HG02885 (cell line): ENCODE data around the gene TRIM56.
"Not testable (repeated sequence)": the region's sequence is repeated elsewhere in the genome, so short reads cannot be mapped to it uniquely, and the experiment has no call there.

ENCODE experiments used
- ATAC-seq: cut with Tn5 transposase; IDR thresholded peaks from one replicate; pipeline ENCODE4 v1.9.1; 2021; ENCODE audit warnings: mild to moderate bottlenecking; ENCODE audit not compliant: unreplicated experiment, poor library complexity

Gene TRIM56

GRCh38 chr7:101109368-101109767, 24.1 kb downstream of the TRIM56 start:
- ATAC-seq, result no peak

- ATAC-seq, result no peak
Measured at GRCh38 chr7:101111261-101111660, 26.0 kb downstream of the TRIM56 start.

GRCh38 chr7:101112233-101112632, 27.0 kb downstream of the TRIM56 start:
- no peak for ATAC-seq

GRCh38 chr7:101113140-101113539, 27.9 kb downstream of the TRIM56 start:
- not testable (repeated sequence) for ATAC-seq

GRCh38 chr7:101113836-101114235, 28.6 kb downstream of the TRIM56 start:
- ATAC-seq, result no peak

GRCh38 chr7:101114492-101114891, 29.2 kb downstream of the TRIM56 start:
- ATAC-seq, result no peak

GRCh38 chr7:101115215-101115614, 29.9 kb downstream of the TRIM56 start:
- no peak for ATAC-seq

GRCh38 chr7:101116898-101117297, 31.6 kb downstream of the TRIM56 start:
- ATAC-seq, result no peak

GRCh38 chr7:101118856-101119255, 33.6 kb downstream of the TRIM56 start:
- ATAC-seq, result no peak

- ATAC-seq, result no peak
Measured at GRCh38 chr7:101119876-101120275, 34.6 kb downstream of the TRIM56 start.

GRCh38 chr7:101120315-101120714, 35.0 kb downstream of the TRIM56 start:
- no peak for ATAC-seq

- not testable (repeated sequence) for ATAC-seq
Measured at GRCh38 chr7:101121631-101121990, 36.3 kb downstream of the TRIM56 start.

- ATAC-seq, result no peak
Measured at GRCh38 chr7:101121991-101122932, 37.0 kb downstream of the TRIM56 start.

- ATAC-seq, result no peak
Measured at GRCh38 chr7:101122933-101123702, 37.8 kb downstream of the TRIM56 start.

- no peak for ATAC-seq
Measured at GRCh38 chr7:101123703-101124068, 38.4 kb downstream of the TRIM56 start.

- ATAC-seq, result no peak
Measured at GRCh38 chr7:101124376-101125056, 39.2 kb downstream of the TRIM56 start.

GRCh38 chr7:101125989-101126650, 40.8 kb downstream of the TRIM56 start:
- ATAC-seq, result no peak

- ATAC-seq, result peak; percentile 52
Measured at GRCh38 chr7:101126651-101127459, 41.6 kb downstream of the TRIM56 start, which contains the start of gene SERPINE1. Gene SERPINE1 (plus strand): TSS chr7:101127104. CDS start chr7:101128394, 1,290 bp downstream.

GRCh38 chr7:101127460-101128039, 42.3 kb downstream of the TRIM56 start:
- no peak for ATAC-seq
